Measurements from ENCODE around the gene IP6K3. TPM values are rescaled to one million over a fixed set of nuclear protein-coding genes. Genes with fewer than 3 reads are reported as not detected.
A peak's percentile ranks its signal among the peaks of the same experiment; 100 is the strongest.

Gene IP6K3
- total RNA-seq, 1 donor from 2014 or later = not detected

GRCh38 chr6:33769248-33769821 is 22.6 kb upstream of the IP6K3 start:
- no peak for TF ChIP-seq CTCF (IDR thresholded peaks at IDR 0.05)
- Mint-ChIP-seq H3K27ac (no peak overlapping the region), H3K36me3 (ENCODE audit: low read depth) (peaks cover 21% of the 10 kb centered on the region), H3K4me3 (no peak overlapping the region), H3K9me3 (no peaks in the 10 kb centered on the region), H3K27me3 (peaks cover 16% of the 10 kb centered on the region), H3K4me1 (peaks cover 5% of the 10 kb centered on the region)
- ChIA-PET POLR2A (interaction anchor here (0.6 to 1.3 kb wide), 2 partner anchors 58 to 284 kb away, joined by 4 to 9 read pairs; partner anchors contain the start of gene UQCC2), CTCF (interaction anchor here (0.9 to 3.9 kb wide), 6 partner anchors 8 to 386 kb away, joined by 3 to 45 read pairs (median 4); partner anchors contain the start of gene UQCC2)
- no peak for DNase-seq
- intact Hi-C loops (cut with micrococcal nuclease) = no loop called here
- no peak for ATAC-seq (ENCODE audit: low read depth)

GRCh38 chr6:33768644-33769120 is 22.0 kb upstream of the IP6K3 start:
- no peaks in the 10 kb centered on the region for H3K9me3 Mint-ChIP-seq
- H3K4me3 Mint-ChIP-seq = no peak overlapping the region
- no peak overlapping the region for H3K27ac Mint-ChIP-seq
- peaks cover 18% of the 10 kb centered on the region for H3K27me3 Mint-ChIP-seq
- ChIA-PET CTCF (interaction anchor here (0.8 to 3.9 kb wide), 6 partner anchors 9 to 386 kb away, joined by 3 to 29 read pairs (median 4); partner anchors contain the start of gene UQCC2), POLR2A (no interaction called here)
- peaks cover 5% of the 10 kb centered on the region for H3K4me1 Mint-ChIP-seq
- ATAC-seq (ENCODE audit: low read depth) (peak; percentile 84), DNase-seq (peak; percentile 47)
- peaks cover 18% of the 10 kb centered on the region for H3K36me3 Mint-ChIP-seq (ENCODE audit: low read depth)
- intact Hi-C loops (cut with micrococcal nuclease) = no loop called here
- no peak for TF ChIP-seq CTCF (IDR thresholded peaks at IDR 0.05)

- no peak for TF ChIP-seq CTCF (IDR thresholded peaks at IDR 0.05)
- no peak overlapping the region for H3K27ac Mint-ChIP-seq
- H3K9me3 Mint-ChIP-seq = no peaks in the 10 kb centered on the region
- intact Hi-C loops (cut with micrococcal nuclease) = no loop called here
- no peak overlapping the region for H3K4me3 Mint-ChIP-seq
- ChIA-PET POLR2A (interaction anchor here (0.6 kb wide), 1 partner anchor 48 kb away, joined by 3 read pairs; no protein-coding TSS in a partner anchor), CTCF (interaction anchor here (1.0 to 2.9 kb wide), 6 partner anchors 10 to 388 kb away, joined by 3 to 7 read pairs (median 3); no protein-coding TSS in a partner anchor)
- peaks cover 3% of the 10 kb centered on the region for H3K36me3 Mint-ChIP-seq (ENCODE audit: low read depth)
- DNase-seq = no peak
- ATAC-seq (ENCODE audit: low read depth) = no peak
- H3K4me1 Mint-ChIP-seq = peaks cover 5% of the 10 kb centered on the region
- peaks cover 19% of the 10 kb centered on the region for H3K27me3 Mint-ChIP-seq
These were observed 20.5 kb upstream of the IP6K3 start for GRCh38 chr6:33766921-33767907.

GRCh38 chr6:33765368-33765767 is 18.7 kb upstream of the IP6K3 start:
- Mint-ChIP-seq H3K4me3 (no peak overlapping the region), H3K4me1 (no peaks in the 10 kb centered on the region), H3K27ac (no peak overlapping the region), H3K27me3 (peaks cover 21% of the 10 kb centered on the region), H3K9me3 (no peaks in the 10 kb centered on the region), H3K36me3 (ENCODE audit: low read depth) (no peaks in the 10 kb centered on the region)
- ATAC-seq (ENCODE audit: low read depth) = no peak
- DNase-seq = no peak
- POLR2A ChIA-PET = no interaction called here
- TF ChIP-seq CTCF (IDR thresholded peaks at IDR 0.05) = no peak
- CTCF ChIA-PET = interaction anchor here (2.9 kb wide), 1 partner anchor 262 kb away, joined by 7 read pairs; no protein-coding TSS in a partner anchor
- intact Hi-C loops (cut with micrococcal nuclease) = no loop called here
